ENCODE data around the gene MORN5. TPM values are rescaled to one million over a fixed set of nuclear protein-coding genes. Genes with fewer than 3 reads are reported as not detected.

MORN5 gene
- total and polyA plus RNA-seq, 2 experiments from 2014 or later, result not detected

DNA sequence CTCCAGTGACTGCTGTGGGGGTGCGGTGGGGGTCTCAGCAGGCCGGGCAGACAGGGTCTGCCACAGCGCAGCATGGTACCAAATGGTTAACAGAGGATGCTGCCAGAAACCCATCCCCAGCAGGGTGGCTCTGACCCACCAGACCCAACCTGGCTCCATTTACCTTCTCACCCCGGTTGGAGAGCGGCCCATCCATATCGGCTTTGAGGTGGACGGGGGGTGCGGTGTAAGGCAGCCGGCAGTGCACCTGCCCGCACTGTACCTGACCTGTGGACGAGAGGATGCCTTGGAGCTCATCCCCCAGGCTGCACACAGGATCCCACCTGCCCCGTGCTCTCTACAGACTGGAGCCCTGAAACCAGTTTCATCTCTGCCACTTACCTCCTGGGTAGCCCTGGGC lies 49.7 kb downstream of the MORN5 start:
- 84% methylated on average over 12 of the region's 12 CpGs for WGBS, 2 experiments (ENCODE audit: low coverage in 1 of 2, low lambda C conversion rate in 2 of 2, missing lambda C conversion rate in 2 of 2)
- H3K9me3 ChIP-seq (ENCODE audit: low read depth), result no peaks in the 10 kb centered on the region
- no peak overlapping the region for H3K9ac ChIP-seq
- in situ Hi-C loops (cut with MboI), result no loop called here
- no peak overlapping the region for H3K4me2 ChIP-seq (ENCODE audit: unreplicated experiment)
- H4K20me1 ChIP-seq (ENCODE audit: insufficient read depth), result no peaks in the 10 kb centered on the region
- no peaks in the 10 kb centered on the region for H3K9me2 ChIP-seq (ENCODE audit: insufficient read depth)
- DNase-seq, result no peak
- no peak overlapping the region for H3K4me3 ChIP-seq
- H3K27ac ChIP-seq, result no peak overlapping the region
- H3K27me3 ChIP-seq (replicated peaks; ENCODE audit: insufficient read depth), result peaks cover 28% of the 10 kb centered on the region
- H2AFZ ChIP-seq, result no peak overlapping the region
- H3K4me1 ChIP-seq (ENCODE audit: insufficient read depth), result peaks cover 17% of the 10 kb centered on the region
- no peak for TF ChIP-seq EZH2phosphoT487 (IDR thresholded peaks at IDR 0.05; ENCODE audit: insufficient read depth, low read depth)
- no peak for TF ChIP-seq EZH2 (IDR thresholded peaks at IDR 0.05; ENCODE audit: insufficient read depth, poor library complexity, severe bottlenecking)
- H3K36me3 ChIP-seq (ENCODE audit: low read depth), result no peaks in the 10 kb centered on the region
- peaks cover 10% of the 10 kb centered on the region; the same call in 1 of the 2 replicates for H3F3A ChIP-seq (ENCODE audit: insufficient read depth)
- no peaks in the 10 kb centered on the region for H3K79me2 ChIP-seq (ENCODE audit: insufficient read depth)

DNA sequence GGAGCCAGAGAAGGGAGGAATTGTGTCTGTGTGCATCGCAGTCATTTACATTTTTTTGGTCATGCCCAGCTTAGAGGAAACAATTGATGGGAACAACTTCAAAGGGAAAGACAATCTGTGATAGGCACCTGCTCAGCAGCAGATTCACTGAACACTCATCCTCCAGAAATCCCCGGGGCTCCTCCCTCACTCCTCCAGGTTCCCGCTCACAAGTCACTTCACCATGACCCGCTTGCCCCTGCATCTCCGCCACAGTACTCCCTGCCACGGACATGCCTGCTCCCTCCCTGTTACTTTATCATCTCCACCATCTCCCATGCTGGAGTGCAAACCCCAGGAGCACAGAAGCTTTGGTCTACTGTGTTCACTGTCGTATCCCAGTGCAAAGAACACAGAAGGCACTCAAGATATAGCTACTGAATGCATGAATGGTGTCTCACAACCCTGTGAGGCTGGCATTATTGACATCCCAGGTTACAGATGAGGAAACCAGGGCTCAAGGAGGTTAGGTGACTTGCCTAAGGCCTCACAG lies 52.8 kb downstream of the MORN5 start:
- Histone ChIP-seq H4K20me1 (ENCODE audit: insufficient read depth) (no peaks in the 10 kb centered on the region), H2AFZ (no peak overlapping the region), H3K79me2 (ENCODE audit: insufficient read depth) (no peaks in the 10 kb centered on the region), H3K27me3 (replicated peaks; ENCODE audit: insufficient read depth) (peaks cover 57% of the 10 kb centered on the region), H3K9me2 (ENCODE audit: insufficient read depth) (no peaks in the 10 kb centered on the region), H3K9ac (no peak overlapping the region), H3K9me3 (ENCODE audit: low read depth) (no peaks in the 10 kb centered on the region), H3K36me3 (ENCODE audit: low read depth) (no peaks in the 10 kb centered on the region), H3K27ac (no peak overlapping the region), H3K4me3 (no peak overlapping the region), H3F3A (ENCODE audit: insufficient read depth) (0 out of 2 replicates have a peak, but pooled peaks cover 4% of the 10 kb centered on the region), H3K4me2 (ENCODE audit: unreplicated experiment) (no peak overlapping the region), H3K4me1 (ENCODE audit: insufficient read depth) (no peaks in the 10 kb centered on the region)
- 65 to 66% methylated on average over 7 of the region's 7 CpGs for WGBS, 2 experiments (ENCODE audit: low coverage in 1 of 2, low lambda C conversion rate in 2 of 2, missing lambda C conversion rate in 2 of 2)
- no peak for TF ChIP-seq EZH2 (IDR thresholded peaks at IDR 0.05; ENCODE audit: insufficient read depth, poor library complexity, severe bottlenecking)
- TF ChIP-seq EZH2phosphoT487 (IDR thresholded peaks at IDR 0.05; ENCODE audit: insufficient read depth, low read depth), result no peak
- in situ Hi-C loops (cut with MboI), result no loop called here
- no peak for DNase-seq

DNA sequence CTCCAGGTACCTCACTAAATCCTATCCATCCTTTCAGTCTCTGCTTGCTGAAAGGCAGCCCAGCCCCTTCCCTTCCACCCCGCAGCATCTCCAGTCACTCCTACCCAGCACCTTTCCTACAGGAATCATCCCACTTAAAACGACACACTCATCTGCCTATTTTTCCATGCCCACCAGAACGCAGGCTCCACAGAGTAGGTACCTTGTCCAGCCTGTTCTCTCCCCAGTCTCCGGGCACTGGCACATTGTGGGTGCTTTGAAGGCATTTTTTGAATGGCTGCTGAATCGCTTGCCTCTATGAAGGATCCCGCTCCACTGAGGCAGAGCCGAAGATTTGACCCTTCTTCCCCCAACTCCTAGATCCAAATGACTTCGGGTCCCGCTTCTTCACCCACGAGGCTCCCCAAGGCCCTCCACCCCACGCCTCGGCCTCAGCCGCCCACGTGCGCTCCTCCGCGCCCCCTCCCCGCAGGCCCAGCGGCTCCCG lies 53.4 kb downstream of the MORN5 start:
- Histone ChIP-seq H3K4me1 (ENCODE audit: insufficient read depth) (no peaks in the 10 kb centered on the region), H3K4me2 (ENCODE audit: unreplicated experiment) (peak overlapping the region; percentile 46), H2AFZ (peak overlapping the region; percentile 60; the same call in 1 of the 2 replicates), H3K79me2 (ENCODE audit: insufficient read depth) (no peaks in the 10 kb centered on the region), H3K4me3 (peak overlapping the region; percentile 25), H3F3A (ENCODE audit: insufficient read depth) (0 out of 2 replicates have a peak, but pooled peaks cover 4% of the 10 kb centered on the region), H3K36me3 (ENCODE audit: low read depth) (no peaks in the 10 kb centered on the region), H3K9ac (no peak overlapping the region), H3K27ac (no peak overlapping the region), H3K9me3 (ENCODE audit: low read depth) (no peaks in the 10 kb centered on the region), H4K20me1 (ENCODE audit: insufficient read depth) (no peaks in the 10 kb centered on the region), H3K27me3 (replicated peaks; ENCODE audit: insufficient read depth) (peaks cover 63% of the 10 kb centered on the region), H3K9me2 (ENCODE audit: insufficient read depth) (no peaks in the 10 kb centered on the region)
- DNase-seq, result no peak
- in situ Hi-C loops (cut with MboI), result no loop called here
- TF ChIP-seq EZH2phosphoT487 (IDR thresholded peaks at IDR 0.05; ENCODE audit: insufficient read depth, low read depth), result no peak
- TF ChIP-seq EZH2 (IDR thresholded peaks at IDR 0.05; ENCODE audit: insufficient read depth, poor library complexity, severe bottlenecking), result no peak
- WGBS, 2 experiments (ENCODE audit: low coverage in 1 of 2, low lambda C conversion rate in 2 of 2, missing lambda C conversion rate in 2 of 2), result 17 to 23% methylated on average over 19 to 20 of the region's 20 CpGs

DNA sequence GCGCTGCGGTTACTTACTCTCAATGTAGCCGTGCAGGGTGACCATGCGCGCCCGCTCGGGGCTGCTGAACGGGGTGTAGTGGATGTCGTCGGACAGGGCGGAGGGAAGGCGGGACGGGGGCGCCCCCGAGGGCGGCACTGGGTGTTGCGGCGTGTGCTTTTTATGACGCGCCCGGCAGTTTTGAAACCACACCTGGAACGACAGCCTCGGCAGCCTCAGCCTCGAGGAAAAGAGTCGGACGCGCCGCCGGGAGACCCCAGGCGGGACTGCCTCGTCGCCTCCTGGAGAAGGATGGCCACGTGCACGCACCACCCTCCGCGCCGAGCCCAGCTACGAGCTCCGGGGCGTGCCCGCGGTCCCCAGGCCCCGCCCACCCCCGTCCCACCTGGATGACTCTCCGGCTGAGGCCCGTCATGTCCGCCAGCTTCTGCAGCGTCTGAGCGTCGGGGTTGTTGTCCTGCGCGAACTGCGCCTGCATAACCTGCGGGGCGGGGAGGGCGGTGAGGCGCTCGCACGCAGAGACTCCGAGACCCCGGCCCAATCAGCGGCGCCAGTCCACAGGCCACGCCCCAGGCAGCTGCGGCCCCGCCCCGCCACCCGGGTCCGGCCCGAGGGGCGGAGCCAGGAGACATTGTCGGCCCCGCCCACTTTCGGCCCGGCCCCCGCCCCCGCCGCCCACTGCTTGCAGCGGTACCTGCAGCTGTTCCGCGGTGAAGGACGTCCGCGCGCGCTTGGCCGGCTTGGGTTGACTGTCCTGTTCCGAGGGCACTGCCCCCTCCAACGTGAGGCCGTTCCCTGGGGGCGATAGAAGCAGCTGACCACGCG lies 54.1 kb downstream of the MORN5 start:
- Histone ChIP-seq H3K27me3 (replicated peaks; ENCODE audit: insufficient read depth) (peaks cover 69% of the 10 kb centered on the region), H3K9me2 (ENCODE audit: insufficient read depth) (no peaks in the 10 kb centered on the region), H3K27ac (no peak overlapping the region), H2AFZ (peak overlapping the region; percentile 60), H3K4me2 (ENCODE audit: unreplicated experiment) (peak overlapping the region; percentile 46), H3K9me3 (ENCODE audit: low read depth) (no peaks in the 10 kb centered on the region), H3K79me2 (ENCODE audit: insufficient read depth) (no peaks in the 10 kb centered on the region), H4K20me1 (ENCODE audit: insufficient read depth) (no peaks in the 10 kb centered on the region), H3F3A (ENCODE audit: insufficient read depth) (0 out of 2 replicates have a peak, but pooled peaks cover 4% of the 10 kb centered on the region), H3K9ac (no peak overlapping the region), H3K4me1 (ENCODE audit: insufficient read depth) (no peaks in the 10 kb centered on the region), H3K36me3 (ENCODE audit: low read depth) (no peaks in the 10 kb centered on the region), H3K4me3 (peak overlapping the region; percentile 25)
- WGBS, 2 experiments (ENCODE audit: low coverage in 1 of 2, low lambda C conversion rate in 2 of 2, missing lambda C conversion rate in 2 of 2), result 4 to 5% methylated on average over 38 to 71 of the region's 93 CpGs
- TF ChIP-seq EZH2 (IDR thresholded peaks at IDR 0.05; ENCODE audit: insufficient read depth, poor library complexity, severe bottlenecking) (peak; percentile 64), EZH2phosphoT487 (IDR thresholded peaks at IDR 0.05; ENCODE audit: insufficient read depth, low read depth) (no peak)
- DNase-seq, result peak; percentile 40
- in situ Hi-C loops (cut with MboI), result no loop called here

Data from GM23248 (cell line).